ENCODE data around the gene MZT1.

Gene MZT1

DNA sequence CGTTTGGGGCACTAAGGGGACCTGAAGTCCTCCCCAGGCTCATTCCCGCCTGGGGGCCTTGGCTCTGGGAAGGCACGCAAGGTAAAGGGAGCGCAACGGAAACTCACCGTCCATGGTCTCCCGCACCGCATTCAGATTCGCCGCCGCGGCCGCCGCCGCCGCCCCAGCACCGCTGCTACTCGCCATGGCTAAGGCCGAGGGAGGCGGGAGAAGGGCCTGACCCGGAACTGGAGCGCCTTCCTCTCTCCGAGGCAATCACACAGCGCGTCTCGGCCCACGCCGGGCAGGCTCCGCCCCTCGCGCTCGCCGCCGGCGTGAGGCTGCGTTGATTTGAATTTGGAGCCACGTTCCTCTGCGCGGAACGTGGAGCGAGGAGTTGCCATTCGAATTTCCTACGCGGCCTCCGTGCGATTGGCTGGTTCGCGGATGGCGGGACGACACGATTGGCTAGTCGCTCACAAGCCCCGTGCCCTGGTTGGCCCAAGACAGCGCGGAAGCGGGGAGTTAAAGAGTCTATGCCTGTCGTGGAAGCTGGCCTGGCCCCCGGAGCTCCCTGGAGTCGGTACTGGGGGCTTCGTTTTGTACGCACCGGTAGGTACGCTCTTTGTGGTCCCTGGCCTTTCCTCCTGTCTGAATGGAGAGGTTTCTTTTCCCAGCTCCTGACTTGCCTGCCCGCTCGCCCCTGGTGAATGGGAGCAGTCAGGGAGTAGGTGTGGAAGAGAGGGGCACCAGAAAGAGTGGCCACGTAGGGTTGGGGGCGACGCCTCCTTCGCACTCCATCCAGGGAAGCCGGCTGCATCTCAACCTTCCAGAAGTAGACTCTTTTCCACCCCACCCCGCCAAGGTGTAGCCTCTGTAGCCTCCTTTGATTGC, at the start of gene MZT1, which contains the start of gene BORA:
Gene MZT1 (minus strand): TSS at position 213 of the 873 bp plus-strand sequence. CDS start 27 bp downstream, at position 186.
Gene BORA (plus strand): TSS at position 507 of the 873 bp plus-strand sequence. CDS start 1,018 bp downstream, outside the sequence.
- Mint-ChIP-seq H3K36me3 (ENCODE audit: low read depth) (peaks cover 34% of the 10 kb centered on the region), H3K4me1 (peaks cover 20% of the 10 kb centered on the region), H3K27ac (peak within 1 kb of the TSS; percentile 56 to 85 (median 76)), H3K4me3 (peak within 1 kb of the TSS; percentile 96 to 99 (median 98)), H3K9me3 (peaks cover 3% of the 10 kb centered on the region), H3K27me3 (ENCODE audit: low read depth) (no peaks in the 10 kb centered on the region)
- TF ChIP-seq CTCF (IDR thresholded peaks at IDR 0.05; ENCODE audit: unreplicated experiment in 3 of 3), result no peak

GRCh38 chr13:72774019-72774418, 46.6 kb upstream of the MZT1 start:
- H3K36me3 Mint-ChIP-seq (ENCODE audit: low read depth), result peaks cover 70% of the 10 kb centered on the region
- H3K27me3 Mint-ChIP-seq (ENCODE audit: low read depth), result no peaks in the 10 kb centered on the region
- H3K9me3 Mint-ChIP-seq, result no peaks in the 10 kb centered on the region
- no peaks in the 10 kb centered on the region for H3K4me1 Mint-ChIP-seq
- H3K27ac Mint-ChIP-seq, result no peak overlapping the region
- no peak for TF ChIP-seq CTCF (IDR thresholded peaks at IDR 0.05; ENCODE audit: unreplicated experiment in 3 of 3)
- H3K4me3 Mint-ChIP-seq, result no peak overlapping the region

DNA sequence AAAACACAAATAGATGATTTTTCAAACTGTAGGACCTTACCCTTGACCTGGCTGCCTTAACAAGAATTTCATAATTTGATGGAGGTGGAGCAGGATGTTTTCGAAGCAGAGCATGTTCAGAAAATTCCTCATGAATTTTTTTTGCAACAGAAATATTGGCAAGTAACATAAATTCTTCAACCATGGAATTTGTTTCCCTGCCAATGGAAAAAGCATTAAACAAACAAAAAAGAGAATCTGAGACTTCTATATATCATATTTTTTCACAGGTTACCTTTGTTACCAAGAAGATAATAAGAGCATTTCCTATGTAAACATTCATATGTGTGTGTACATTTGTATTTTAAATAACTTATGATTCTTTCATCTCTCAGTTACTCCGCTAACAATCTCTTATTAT, 36.0 kb upstream of the MZT1 start:
- Mint-ChIP-seq H3K4me1 (no peaks in the 10 kb centered on the region), H3K27me3 (ENCODE audit: low read depth) (no peaks in the 10 kb centered on the region), H3K9me3 (no peaks in the 10 kb centered on the region), H3K27ac (no peak overlapping the region), H3K4me3 (no peak overlapping the region), H3K36me3 (ENCODE audit: low read depth) (peaks cover 78% of the 10 kb centered on the region)
- no peak for TF ChIP-seq CTCF (IDR thresholded peaks at IDR 0.05; ENCODE audit: unreplicated experiment in 3 of 3)

DNA sequence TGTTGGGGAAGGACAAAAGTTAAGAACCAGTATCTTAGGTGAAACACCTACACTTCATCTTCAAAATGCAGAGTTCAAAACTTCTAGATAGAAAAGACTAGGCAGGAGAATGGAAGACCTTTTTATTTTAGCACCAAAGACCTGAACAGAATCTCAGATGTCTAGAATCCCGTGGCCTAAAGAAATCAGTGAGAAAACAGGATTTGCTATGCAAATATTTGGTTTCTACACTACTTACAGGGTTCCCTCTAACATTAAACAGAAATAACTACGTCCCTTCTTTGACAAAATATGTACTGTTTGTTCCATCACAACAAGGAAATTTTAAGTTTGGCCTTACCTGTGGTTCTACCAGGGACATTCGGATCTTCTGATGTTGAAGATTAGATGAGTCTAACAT, 32.8 kb upstream of the MZT1 start:
- no peak overlapping the region for H3K27ac Mint-ChIP-seq
- H3K4me1 Mint-ChIP-seq, result no peaks in the 10 kb centered on the region
- no peak for TF ChIP-seq CTCF (IDR thresholded peaks at IDR 0.05; ENCODE audit: unreplicated experiment in 3 of 3)
- H3K27me3 Mint-ChIP-seq (ENCODE audit: low read depth), result no peaks in the 10 kb centered on the region
- no peaks in the 10 kb centered on the region for H3K9me3 Mint-ChIP-seq
- no peak overlapping the region for H3K4me3 Mint-ChIP-seq
- peaks cover 65% of the 10 kb centered on the region for H3K36me3 Mint-ChIP-seq (ENCODE audit: low read depth)

GRCh38 chr13:72757792-72758535, 30.5 kb upstream of the MZT1 start:
- Mint-ChIP-seq H3K4me3 (no peak overlapping the region), H3K9me3 (no peaks in the 10 kb centered on the region), H3K27ac (no peak overlapping the region)

More at GRCh38 chr13:72757792-72758535, 30.5 kb upstream of the MZT1 start:
- Mint-ChIP-seq H3K4me1 (no peaks in the 10 kb centered on the region), H3K27me3 (ENCODE audit: low read depth) (no peaks in the 10 kb centered on the region), H3K36me3 (ENCODE audit: low read depth) (peaks cover 56% of the 10 kb centered on the region)
- no peak for TF ChIP-seq CTCF (IDR thresholded peaks at IDR 0.05; ENCODE audit: unreplicated experiment in 3 of 3)

All from nephron (organoid).